Mucosa of stomach (tissue), 1 donor: ENCODE data around the gene LNX1.

Experiments
- H3K27me3 ChIP-seq: one replicate; pipeline ENCODE4 v1.7.0; 2013; ENCODE audit warnings: mild to moderate bottlenecking, low read length; ENCODE audit not compliant: control insufficient read depth, insufficient read depth
- H3K36me3 ChIP-seq: one replicate; pipeline ENCODE4 v1.7.0; 2013; ENCODE audit warnings: low read length; ENCODE audit not compliant: control insufficient read depth, insufficient read depth
- H3K4me1 ChIP-seq: one replicate; pipeline ENCODE4 v1.7.0; 2013; ENCODE audit warnings: mild to moderate bottlenecking, low read length; ENCODE audit not compliant: control insufficient read depth, insufficient read depth
- H3K4me3 ChIP-seq: one replicate; pipeline ENCODE4 v1.7.0; 2013; ENCODE audit warnings: low read length
- H3K9ac ChIP-seq: one replicate; pipeline ENCODE4 v1.7.0; 2013; ENCODE audit warnings: mild to moderate bottlenecking, low read length, moderate library complexity
- H3K9me3 ChIP-seq: one replicate; pipeline ENCODE4 v1.7.0; 2013; ENCODE audit warnings: mild to moderate bottlenecking, low read length, moderate library complexity; ENCODE audit not compliant: control insufficient read depth
- donor health status: Pancreatic carcinoma.

LNX1 gene

DNA sequence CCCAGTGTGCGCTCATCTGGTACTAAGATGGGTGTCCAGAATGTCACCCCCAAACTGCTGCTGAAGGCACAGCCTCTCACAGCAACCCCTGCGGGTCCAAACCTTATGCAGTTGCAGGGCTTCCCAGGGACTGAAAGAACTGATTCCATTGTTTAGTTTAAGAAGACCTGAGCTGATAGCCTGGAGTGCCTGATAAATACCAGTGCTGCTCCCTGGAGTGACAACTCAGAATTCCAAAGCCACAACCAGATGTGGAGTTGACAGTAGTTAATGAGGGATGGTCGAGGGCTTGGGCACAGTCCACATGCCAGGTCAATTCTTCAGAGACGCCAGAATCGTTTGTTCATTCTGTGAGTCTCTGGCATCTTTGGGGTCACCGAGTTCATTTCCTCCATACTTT, 71.2 kb downstream of the LNX1 start:
- no peaks in the 10 kb centered on the region for H3K9me3 ChIP-seq
- no peak overlapping the region for H3K9ac ChIP-seq
- no peaks in the 10 kb centered on the region for H3K36me3 ChIP-seq
- H3K4me1 ChIP-seq, result no peaks in the 10 kb centered on the region
- no peak overlapping the region for H3K4me3 ChIP-seq
- no peaks in the 10 kb centered on the region for H3K27me3 ChIP-seq

DNA sequence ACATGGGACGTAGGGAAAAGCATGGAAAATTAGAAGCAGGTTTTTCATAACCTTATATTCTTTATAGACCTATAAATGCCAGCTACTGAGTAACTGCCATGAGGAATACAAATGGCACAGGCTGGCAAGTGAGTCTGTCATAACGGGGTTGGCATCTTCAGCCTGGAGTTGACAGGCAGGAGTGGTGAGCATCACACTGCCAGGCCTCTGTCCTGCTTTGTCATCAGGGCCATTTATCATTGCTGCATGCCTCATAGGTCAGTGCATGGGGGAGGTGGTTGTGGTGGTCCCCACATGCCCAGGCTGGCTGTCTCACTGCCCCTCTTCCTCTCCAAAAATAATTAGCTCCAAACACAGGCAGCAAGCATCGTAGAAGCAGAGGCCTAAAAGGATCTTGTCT, 72.5 kb downstream of the LNX1 start:
- Histone ChIP-seq H3K9me3 (no peaks in the 10 kb centered on the region), H3K4me1 (no peaks in the 10 kb centered on the region), H3K27me3 (no peaks in the 10 kb centered on the region), H3K9ac (no peak overlapping the region), H3K36me3 (no peaks in the 10 kb centered on the region), H3K4me3 (no peak overlapping the region)

DNA sequence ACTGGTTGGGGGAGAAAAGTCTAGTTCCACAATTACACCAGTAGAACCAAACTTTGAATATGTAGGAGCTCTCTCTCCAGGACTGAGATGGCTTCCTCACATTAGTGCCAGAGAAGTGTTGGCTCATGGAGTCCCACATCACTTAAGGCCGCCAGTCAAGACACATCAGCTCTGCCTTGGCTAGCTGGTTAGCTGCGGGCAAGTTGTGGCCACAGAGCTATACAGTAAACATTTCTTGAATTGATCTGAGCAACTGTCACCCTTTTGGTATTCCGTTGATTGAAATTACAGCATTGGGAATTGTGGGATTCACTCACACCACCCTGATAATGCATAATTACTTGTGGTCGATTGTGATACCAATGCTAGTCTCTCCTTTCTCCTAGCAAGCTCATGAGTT, 76.2 kb downstream of the LNX1 start:
- Histone ChIP-seq H3K4me3 (no peak overlapping the region), H3K27me3 (no peaks in the 10 kb centered on the region), H3K4me1 (no peaks in the 10 kb centered on the region), H3K9ac (no peak overlapping the region), H3K36me3 (no peaks in the 10 kb centered on the region), H3K9me3 (no peaks in the 10 kb centered on the region)

DNA sequence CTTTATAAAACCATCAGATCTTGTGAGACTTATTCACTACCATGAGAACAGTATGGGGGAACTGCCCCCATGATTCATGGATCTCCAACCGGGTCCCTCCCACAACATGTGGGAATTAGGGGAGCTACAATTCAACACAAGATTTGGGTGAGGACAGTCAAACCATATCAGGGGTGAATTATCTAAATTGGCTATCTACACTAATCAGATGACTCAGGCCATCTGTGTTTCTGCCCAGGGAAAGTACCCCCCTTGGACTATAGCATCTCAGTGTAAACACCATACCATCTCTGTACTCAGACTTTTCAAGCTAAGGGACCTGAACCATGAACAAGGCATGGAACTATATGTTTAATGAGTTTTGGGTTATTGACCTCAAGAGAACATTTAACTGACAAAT, 76.8 kb downstream of the LNX1 start:
- no peaks in the 10 kb centered on the region for H3K27me3 ChIP-seq
- H3K9me3 ChIP-seq, result no peaks in the 10 kb centered on the region
- no peak overlapping the region for H3K9ac ChIP-seq
- no peaks in the 10 kb centered on the region for H3K4me1 ChIP-seq
- H3K36me3 ChIP-seq, result no peaks in the 10 kb centered on the region
- no peak overlapping the region for H3K4me3 ChIP-seq

DNA sequence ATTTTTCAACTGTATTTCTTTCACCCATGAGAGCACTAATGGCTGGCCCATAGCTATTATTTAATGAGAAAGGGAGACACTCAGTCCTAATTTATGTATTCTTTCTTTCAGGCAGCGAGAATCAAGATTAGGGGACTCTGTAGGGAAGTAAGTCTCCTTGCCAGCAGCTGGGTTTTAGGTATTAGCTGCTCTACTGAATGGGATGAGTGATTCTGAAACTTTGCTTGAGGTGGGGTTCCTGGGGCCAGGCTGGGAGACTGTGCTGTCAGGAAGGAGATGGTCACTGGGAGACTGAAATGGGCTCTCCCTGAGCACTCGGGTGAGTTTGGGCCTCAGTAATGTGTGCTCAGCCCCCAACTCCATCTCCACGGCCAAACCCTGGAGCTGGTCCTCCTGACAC, 78.7 kb downstream of the LNX1 start:
- Histone ChIP-seq H3K27me3 (no peaks in the 10 kb centered on the region), H3K9ac (no peak overlapping the region), H3K4me1 (peaks cover 6% of the 10 kb centered on the region), H3K4me3 (no peak overlapping the region), H3K36me3 (no peaks in the 10 kb centered on the region), H3K9me3 (no peaks in the 10 kb centered on the region)

- Histone ChIP-seq H3K4me3 (no peak overlapping the region), H3K4me1 (peaks cover 11% of the 10 kb centered on the region), H3K9me3 (no peaks in the 10 kb centered on the region), H3K27me3 (no peaks in the 10 kb centered on the region), H3K9ac (no peak overlapping the region), H3K36me3 (no peaks in the 10 kb centered on the region)
Observed at GRCh38 chr4:53511014-53511413, 80.3 kb downstream of the LNX1 start.

DNA sequence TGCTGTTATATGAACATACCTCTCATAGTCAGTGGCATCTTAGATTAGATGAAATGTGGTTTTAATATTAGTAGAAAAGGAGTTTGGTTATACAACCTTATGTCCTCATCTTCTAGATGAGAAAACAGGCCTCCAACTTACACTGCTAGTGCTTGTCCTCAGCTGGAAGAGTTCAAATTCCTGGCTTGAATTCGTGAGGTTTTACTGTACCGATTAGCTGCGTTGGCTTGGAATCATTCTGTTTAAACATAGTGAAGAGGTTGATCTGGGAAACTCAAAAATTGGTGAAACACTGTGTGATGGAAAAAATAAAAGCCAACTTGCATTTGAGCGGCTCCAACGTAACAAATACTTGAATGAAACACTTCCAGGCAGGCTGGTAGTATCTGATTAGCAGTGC, 81.0 kb downstream of the LNX1 start:
- peaks cover 11% of the 10 kb centered on the region for H3K4me1 ChIP-seq
- H3K27me3 ChIP-seq, result no peaks in the 10 kb centered on the region
- H3K4me3 ChIP-seq, result no peak overlapping the region
- no peaks in the 10 kb centered on the region for H3K9me3 ChIP-seq
- H3K9ac ChIP-seq, result no peak overlapping the region
- no peaks in the 10 kb centered on the region for H3K36me3 ChIP-seq

GRCh38 chr4:53508446-53508845, 82.8 kb downstream of the LNX1 start:
- peaks cover 11% of the 10 kb centered on the region for H3K4me1 ChIP-seq
- H3K36me3 ChIP-seq, result no peaks in the 10 kb centered on the region
- H3K9me3 ChIP-seq, result no peaks in the 10 kb centered on the region
- H3K9ac ChIP-seq, result no peak overlapping the region
- no peaks in the 10 kb centered on the region for H3K27me3 ChIP-seq
- no peak overlapping the region for H3K4me3 ChIP-seq

DNA sequence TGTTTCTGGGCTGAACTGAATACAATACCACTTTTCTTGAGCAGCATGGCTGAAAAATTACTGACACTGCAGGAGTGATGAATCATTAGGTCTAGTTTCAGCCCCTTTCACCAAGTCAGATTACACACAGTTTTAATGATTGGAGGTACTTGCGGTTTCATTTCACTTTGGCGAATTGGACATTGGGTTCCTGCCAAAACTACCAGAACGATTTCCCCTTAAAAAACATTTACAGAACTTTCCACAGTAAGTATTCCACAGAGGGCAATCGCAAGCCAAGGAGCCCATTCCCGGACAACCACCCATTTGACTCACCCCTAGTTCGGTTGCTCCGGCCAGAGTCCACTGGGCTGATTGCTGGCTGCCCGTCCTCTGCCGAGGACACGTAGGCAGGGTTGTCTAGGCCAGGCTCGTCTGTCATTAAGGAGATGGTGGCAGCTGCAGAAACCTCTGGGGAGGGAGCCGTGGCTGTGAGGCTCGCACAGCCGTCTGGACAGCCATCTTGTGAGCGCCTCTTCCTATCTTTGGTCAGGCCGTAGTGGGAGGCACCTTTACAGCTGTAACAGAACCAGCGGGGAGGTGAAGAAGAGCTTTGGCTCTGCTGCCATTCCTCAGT, 83.5 kb downstream of the LNX1 start:
- no peak overlapping the region for H3K4me3 ChIP-seq
- peaks cover 11% of the 10 kb centered on the region for H3K4me1 ChIP-seq
- H3K9me3 ChIP-seq, result no peaks in the 10 kb centered on the region
- no peaks in the 10 kb centered on the region for H3K36me3 ChIP-seq
- H3K9ac ChIP-seq, result no peak overlapping the region
- no peaks in the 10 kb centered on the region for H3K27me3 ChIP-seq

GRCh38 chr4:53507058-53507457, 84.2 kb downstream of the LNX1 start:
- peaks cover 11% of the 10 kb centered on the region for H3K4me1 ChIP-seq
- H3K27me3 ChIP-seq, result no peaks in the 10 kb centered on the region
- H3K9ac ChIP-seq, result no peak overlapping the region
- no peak overlapping the region for H3K4me3 ChIP-seq
- H3K36me3 ChIP-seq, result no peaks in the 10 kb centered on the region
- no peaks in the 10 kb centered on the region for H3K9me3 ChIP-seq

GRCh38 chr4:53505947-53506346, 85.3 kb downstream of the LNX1 start:
- Histone ChIP-seq H3K4me1 (peaks cover 11% of the 10 kb centered on the region), H3K27me3 (no peaks in the 10 kb centered on the region), H3K36me3 (no peaks in the 10 kb centered on the region), H3K9me3 (no peaks in the 10 kb centered on the region), H3K9ac (no peak overlapping the region), H3K4me3 (no peak overlapping the region)

DNA sequence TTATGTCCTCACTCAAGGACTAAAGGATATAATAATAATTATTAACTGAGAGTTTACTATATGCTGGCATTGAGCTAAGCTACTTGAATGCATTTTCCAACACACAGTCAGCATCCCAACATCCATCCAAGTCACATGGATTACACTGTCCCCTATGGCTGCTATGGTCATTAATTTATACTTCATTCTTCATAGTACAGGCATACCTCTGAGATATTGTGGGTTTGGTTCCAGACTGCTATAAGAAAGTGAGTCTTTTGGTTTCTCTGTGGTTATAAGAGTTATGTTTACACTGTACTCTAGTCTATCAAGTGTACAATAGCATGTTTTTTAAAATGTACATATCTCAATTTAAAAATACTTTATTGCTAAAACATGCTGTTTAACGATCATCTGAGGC, 89.2 kb downstream of the LNX1 start:
- Histone ChIP-seq H3K36me3 (no peaks in the 10 kb centered on the region), H3K4me1 (peaks cover 1% of the 10 kb centered on the region), H3K9me3 (no peaks in the 10 kb centered on the region), H3K4me3 (no peak overlapping the region), H3K9ac (no peak overlapping the region), H3K27me3 (no peaks in the 10 kb centered on the region)

- Histone ChIP-seq H3K4me1 (no peaks in the 10 kb centered on the region), H3K27me3 (no peaks in the 10 kb centered on the region)
Observed at GRCh38 chr4:53501561-53501960, 89.7 kb downstream of the LNX1 start.

More at GRCh38 chr4:53501561-53501960, 89.7 kb downstream of the LNX1 start:
- Histone ChIP-seq H3K36me3 (no peaks in the 10 kb centered on the region), H3K9ac (no peak overlapping the region), H3K4me3 (no peak overlapping the region), H3K9me3 (no peaks in the 10 kb centered on the region)
